GM18526 (cell line): ENCODE data around the gene SLC28A2.

Experiments used
- POLR2A ChIP-seq: IDR thresholded peaks from 3 replicates; pipeline ENCODE4 v1.6.1; 2011; ENCODE audit not compliant: insufficient read length; ENCODE audit errors: extremely low read depth

The SLC28A2 gene

GRCh38 chr15:45249125-45249780 lies 2.8 kb upstream of the SLC28A2 start:
- TF ChIP-seq POLR2A: no peak

DNA sequence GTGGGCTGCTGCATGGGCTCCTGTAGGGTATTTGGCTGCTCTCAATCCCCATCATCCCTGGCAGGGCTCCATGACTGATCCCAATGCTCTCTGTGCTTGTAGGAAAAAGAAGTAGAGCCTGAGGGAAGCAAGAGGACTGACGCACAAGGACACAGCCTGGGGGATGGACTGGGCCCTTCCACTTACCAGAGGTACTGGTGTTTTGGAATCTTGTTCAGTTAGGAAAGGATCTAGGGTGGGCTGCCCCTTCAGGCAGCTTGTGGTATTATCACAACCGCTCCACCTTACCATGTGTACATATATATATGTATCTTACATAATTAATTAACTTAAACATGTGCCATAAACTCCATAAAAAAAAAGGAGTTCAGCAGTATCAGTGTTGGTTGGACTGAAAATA lies 1.3 kb downstream of the SLC28A2 start:
- no peak for TF ChIP-seq POLR2A

GRCh38 chr15:45254405-45254804 lies 2.4 kb downstream of the SLC28A2 start:
- TF ChIP-seq POLR2A: no peak

- TF ChIP-seq POLR2A: no peak
Observed at GRCh38 chr15:45259796-45260195, 7.8 kb downstream of the SLC28A2 start.

DNA sequence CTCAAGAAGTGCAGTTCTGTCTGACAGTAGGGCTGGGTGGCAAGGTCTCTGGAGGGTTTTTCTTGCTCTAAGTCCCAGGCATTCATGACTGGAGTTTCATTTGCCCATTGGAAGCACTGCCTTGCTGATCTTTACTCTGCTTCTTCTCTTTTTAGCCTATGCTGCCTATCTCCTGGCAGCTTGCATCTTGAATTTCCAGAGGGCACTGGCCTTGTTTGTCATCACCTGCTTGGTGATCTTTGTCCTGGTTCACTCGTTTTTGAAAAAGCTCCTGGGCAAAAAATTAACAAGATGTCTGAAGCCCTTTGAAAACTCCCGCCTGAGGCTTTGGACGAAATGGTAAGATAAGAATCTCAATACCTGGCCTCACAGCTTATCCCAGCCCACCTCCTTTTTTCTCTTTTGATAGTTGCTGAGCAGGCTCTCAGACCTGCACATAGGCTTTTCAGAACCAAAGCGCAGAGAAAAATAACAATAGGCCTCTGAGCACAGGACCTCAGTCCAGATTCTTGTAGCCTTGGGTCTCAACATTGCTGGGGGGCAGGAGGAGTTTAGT lies 10.9 kb downstream of the SLC28A2 start:
- TF ChIP-seq POLR2A: no peak

DNA sequence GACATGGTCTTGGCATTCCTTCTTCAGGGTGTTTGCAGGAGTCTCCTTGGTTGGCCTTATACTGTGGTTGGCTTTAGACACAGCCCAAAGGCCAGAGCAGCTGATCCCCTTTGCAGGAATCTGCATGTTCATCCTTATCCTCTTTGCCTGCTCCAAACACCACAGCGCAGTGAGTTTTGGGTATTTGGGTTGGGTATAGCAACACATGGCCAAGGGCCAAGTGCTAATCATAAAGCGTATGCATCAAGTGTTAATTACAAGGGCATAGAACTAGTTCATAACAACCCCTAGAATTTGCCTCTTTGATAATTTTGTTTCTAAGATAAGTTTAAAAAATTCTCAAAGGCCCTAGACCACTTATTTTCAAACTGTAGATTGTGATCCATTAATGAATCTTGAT lies 11.8 kb downstream of the SLC28A2 start:
- no peak for TF ChIP-seq POLR2A

DNA sequence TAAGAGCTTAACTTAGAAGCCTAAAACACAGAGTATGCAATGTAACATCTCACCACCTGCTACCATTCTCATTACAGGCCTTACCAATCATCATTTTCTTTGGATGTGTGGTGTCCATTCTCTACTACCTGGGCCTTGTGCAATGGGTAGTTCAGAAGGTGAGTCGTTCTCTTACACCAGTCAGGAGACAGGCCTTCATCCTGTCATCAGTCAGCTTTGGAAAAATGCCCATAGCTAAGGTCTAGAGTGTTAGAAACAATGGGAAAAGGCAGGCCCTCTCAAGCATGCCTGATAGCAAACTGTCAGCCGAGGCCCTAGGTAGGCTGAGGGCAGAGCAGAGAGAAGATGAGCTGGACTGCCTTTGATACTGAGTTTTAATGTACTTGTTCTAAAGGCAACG lies 13.5 kb downstream of the SLC28A2 start:
- TF ChIP-seq POLR2A: no peak

DNA sequence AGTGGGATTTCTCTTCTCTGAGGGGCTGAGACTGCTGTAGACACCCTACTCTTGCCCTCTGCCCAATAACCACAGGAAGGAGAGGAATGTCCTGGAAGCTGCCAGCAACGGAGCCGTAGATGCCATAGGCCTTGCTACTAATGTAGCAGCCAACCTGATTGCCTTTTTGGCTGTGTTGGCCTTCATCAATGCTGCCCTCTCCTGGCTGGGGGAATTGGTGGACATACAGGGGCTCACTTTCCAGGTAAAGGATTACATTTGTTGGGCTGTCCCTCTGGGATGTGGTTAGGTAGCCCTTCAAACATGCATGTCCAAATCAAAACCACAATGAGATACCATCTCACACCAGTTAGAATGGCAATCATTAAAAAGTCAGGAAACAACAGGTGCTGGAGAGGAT lies 16.1 kb downstream of the SLC28A2 start:
- TF ChIP-seq POLR2A: no peak

GRCh38 chr15:45274636-45275380 lies 22.8 kb downstream of the SLC28A2 start:
- TF ChIP-seq POLR2A: no peak

DNA sequence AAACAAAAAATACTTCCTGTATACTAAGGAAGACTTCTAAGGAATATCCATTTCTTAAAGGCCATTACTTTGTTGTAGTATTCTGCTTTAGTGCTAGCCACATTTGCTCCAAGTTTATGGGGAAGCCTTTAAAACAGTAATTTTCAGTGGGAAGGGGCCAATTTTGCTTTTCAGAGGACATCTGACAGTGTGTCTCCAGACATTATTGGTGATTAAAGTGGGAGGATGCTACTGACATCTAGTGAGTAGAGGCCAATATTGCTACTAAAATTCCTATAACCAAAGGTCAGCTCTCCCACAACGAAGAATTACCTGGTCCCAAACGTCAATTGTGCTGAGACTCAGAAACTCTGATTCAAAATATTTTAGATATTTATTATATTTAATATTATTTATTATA lies 24.8 kb downstream of the SLC28A2 start:
- TF ChIP-seq POLR2A: no peak

- TF ChIP-seq POLR2A: peak; percentile 87
Observed at GRCh38 chr15:45279024-45279698, 27.1 kb downstream of the SLC28A2 start.

GRCh38 chr15:45285413-45285812 lies 33.4 kb downstream of the SLC28A2 start:
- TF ChIP-seq POLR2A: no peak

GRCh38 chr15:45287390-45287956 lies 35.4 kb downstream of the SLC28A2 start:
- TF ChIP-seq POLR2A: no peak

- TF ChIP-seq POLR2A: no peak
Observed at GRCh38 chr15:45288947-45289346, 36.9 kb downstream of the SLC28A2 start.

DNA sequence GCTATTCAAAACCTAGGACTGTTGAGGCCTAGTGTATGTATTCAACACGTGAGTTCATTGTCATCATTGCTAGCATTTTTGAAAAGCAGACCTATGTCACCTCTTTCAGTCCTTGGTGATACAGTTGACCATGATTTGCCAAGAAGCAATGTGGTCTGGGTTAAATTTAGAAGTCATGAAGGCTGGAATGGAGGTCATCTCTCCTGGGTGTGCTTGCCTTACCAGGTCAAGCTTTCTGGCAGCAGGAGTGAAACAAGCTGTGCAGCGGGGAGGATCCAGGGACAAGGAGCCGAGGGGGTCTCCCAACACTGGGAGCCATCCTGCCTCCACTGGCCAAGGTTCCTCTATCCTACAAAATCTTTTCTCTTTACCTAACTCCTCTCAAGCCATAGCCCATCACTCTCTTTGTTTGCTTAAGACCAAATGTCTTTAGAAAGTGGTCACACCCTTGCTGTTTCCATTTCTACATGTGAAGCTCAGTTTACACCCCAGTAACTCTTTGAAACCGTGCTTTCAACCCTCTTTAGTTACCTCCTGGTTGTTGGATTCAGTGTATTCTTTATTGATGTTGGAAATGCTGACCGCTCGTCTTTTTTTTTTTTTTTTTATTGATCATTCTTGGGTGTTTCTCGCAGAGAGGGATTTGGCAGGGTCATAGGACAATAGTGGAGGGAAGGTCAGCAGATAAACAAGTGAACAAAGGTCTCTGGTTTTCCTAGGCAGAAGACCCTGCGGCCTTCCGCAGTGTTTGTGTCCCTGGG lies 40.0 kb downstream of the SLC28A2 start:
- no peak for TF ChIP-seq POLR2A

- no peak for TF ChIP-seq POLR2A
Observed at GRCh38 chr15:45304711-45305110, 52.7 kb downstream of the SLC28A2 start.

- no peak for TF ChIP-seq POLR2A
Observed at GRCh38 chr15:45306105-45306504, 54.1 kb downstream of the SLC28A2 start.
